IPS-20b (cell line): ENCODE results near the gene NF2.
"Not testable (repeated sequence)": the region's sequence is repeated elsewhere in the genome, so short reads cannot be mapped to it uniquely, and the experiment has no call there.

Experiments used
- H3K27ac ChIP-seq: one replicate; pipeline ENCODE4 v1.5.1; 2013; ENCODE audit warnings: low read length
- H3K27me3 ChIP-seq: 2 replicates; pipeline ENCODE4 v1.6.1; 2013; ENCODE audit warnings: mild to moderate bottlenecking, low read length, inconsistent platforms; ENCODE audit not compliant: insufficient read depth
- H3K36me3 ChIP-seq: 2 replicates; pipeline ENCODE4 v1.6.1; 2013; ENCODE audit warnings: low read depth, mild to moderate bottlenecking, inconsistent platforms, low read length, moderate library complexity; ENCODE audit not compliant: insufficient read depth
- H3K4me1 ChIP-seq: 2 replicates; pipeline ENCODE4 v1.6.1; 2013; ENCODE audit warnings: mild to moderate bottlenecking, control low read depth, inconsistent platforms, low read length, moderate library complexity; ENCODE audit not compliant: insufficient read depth
- H3K4me3 ChIP-seq: 2 replicates; pipeline ENCODE4 v1.5.1; 2013; ENCODE audit warnings: mild to moderate bottlenecking, low read length, inconsistent platforms
- H3K9ac ChIP-seq: 2 replicates; pipeline ENCODE4 v1.6.1; 2013; ENCODE audit warnings: low read depth, mild to moderate bottlenecking, inconsistent platforms, low read length, moderate library complexity
- H3K9me3 ChIP-seq: 2 replicates; pipeline ENCODE4 v1.6.1; 2013; ENCODE audit warnings: mild to moderate bottlenecking, low read depth, low read length, inconsistent platforms; ENCODE audit not compliant: insufficient read depth

Gene NF2

DNA sequence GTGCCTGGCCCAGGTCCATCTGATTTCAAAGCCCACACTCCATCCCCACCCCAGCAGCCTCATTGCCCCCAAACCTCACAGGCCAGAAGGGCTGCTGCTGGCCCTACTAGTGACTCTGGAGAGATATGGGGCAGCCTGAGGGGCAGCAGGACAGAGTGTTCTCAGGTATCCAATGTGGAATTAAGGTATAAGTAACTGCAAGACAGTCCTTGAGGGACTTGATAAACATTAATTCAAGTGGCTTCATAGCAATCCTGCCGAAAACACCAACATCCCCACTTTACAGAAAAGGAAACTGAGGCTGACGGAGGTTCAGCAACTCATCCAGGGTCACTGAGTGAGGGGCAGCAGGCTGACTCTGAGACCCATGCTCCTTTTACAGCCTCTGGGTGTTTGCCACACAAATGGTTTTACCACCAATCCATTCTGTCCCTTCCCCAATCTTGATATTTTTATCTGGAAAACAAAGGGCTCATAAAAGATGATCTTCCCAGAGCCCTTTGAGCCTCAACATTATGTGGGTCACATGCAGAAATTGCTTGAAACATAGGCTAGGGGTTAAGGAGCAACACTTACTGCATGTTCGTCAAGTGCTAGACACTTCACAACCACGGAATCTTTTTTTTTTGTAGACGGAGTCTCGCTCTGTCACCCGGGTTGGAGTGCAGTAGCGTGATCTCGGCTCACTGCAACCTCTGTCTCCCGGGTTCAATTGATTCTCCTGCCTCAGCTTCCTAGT lies 24.8 kb upstream of the NF2 start:
- no peaks in the 10 kb centered on the region for H3K27me3 ChIP-seq
- no peak overlapping the region for H3K27ac ChIP-seq
- peaks cover 13% of the 10 kb centered on the region for H3K36me3 ChIP-seq
- no peaks in the 10 kb centered on the region for H3K9me3 ChIP-seq
- H3K4me3 ChIP-seq, result no peak overlapping the region
- peaks cover 7% of the 10 kb centered on the region for H3K4me1 ChIP-seq
- no peak overlapping the region for H3K9ac ChIP-seq

- Histone ChIP-seq H3K9me3 (no peaks in the 10 kb centered on the region), H3K27ac (peak overlapping the region; percentile 91), H3K9ac (peak overlapping the region; percentile 96), H3K4me1 (peaks cover 7% of the 10 kb centered on the region), H3K27me3 (no peaks in the 10 kb centered on the region), H3K36me3 (peaks cover 13% of the 10 kb centered on the region), H3K4me3 (peak overlapping the region; percentile 90)
Measured at GRCh38 chr22:29580200-29580810, 23.1 kb upstream of the NF2 start.

DNA sequence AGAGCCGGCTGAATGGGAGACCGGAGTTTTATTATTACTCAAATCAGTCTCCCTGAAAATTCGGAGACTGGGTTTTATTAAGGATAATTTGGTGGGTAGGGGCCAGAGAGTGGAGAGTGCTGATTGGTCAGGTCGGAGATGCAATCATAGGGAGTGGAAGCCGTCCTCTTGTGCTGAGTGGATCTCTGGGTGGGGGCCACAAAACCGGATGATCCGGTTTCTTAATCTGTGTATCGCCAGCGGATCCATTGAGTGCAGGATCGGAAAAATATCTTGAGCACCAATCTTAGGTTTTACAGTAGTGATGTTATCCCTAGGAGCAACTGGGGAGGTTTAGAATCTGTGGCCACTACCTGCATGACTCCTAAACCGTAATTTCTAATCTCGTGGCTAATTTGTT lies 21.6 kb upstream of the NF2 start:
- Histone ChIP-seq H3K27ac (no peak overlapping the region), H3K36me3 (peaks cover 13% of the 10 kb centered on the region), H3K4me1 (peaks cover 7% of the 10 kb centered on the region), H3K27me3 (no peaks in the 10 kb centered on the region), H3K9me3 (no peaks in the 10 kb centered on the region), H3K4me3 (no peak overlapping the region; the same call in 1 of the 2 replicates), H3K9ac (no peak overlapping the region)

- Histone ChIP-seq H3K9me3 (no peaks in the 10 kb centered on the region), H3K36me3 (no peaks in the 10 kb centered on the region), H3K27ac (no peak overlapping the region), H3K4me3 (no peak overlapping the region), H3K27me3 (no peaks in the 10 kb centered on the region), H3K4me1 (peaks cover 3% of the 10 kb centered on the region), H3K9ac (no peak overlapping the region)
Measured at GRCh38 chr22:29584975-29585374, 18.5 kb upstream of the NF2 start.

DNA sequence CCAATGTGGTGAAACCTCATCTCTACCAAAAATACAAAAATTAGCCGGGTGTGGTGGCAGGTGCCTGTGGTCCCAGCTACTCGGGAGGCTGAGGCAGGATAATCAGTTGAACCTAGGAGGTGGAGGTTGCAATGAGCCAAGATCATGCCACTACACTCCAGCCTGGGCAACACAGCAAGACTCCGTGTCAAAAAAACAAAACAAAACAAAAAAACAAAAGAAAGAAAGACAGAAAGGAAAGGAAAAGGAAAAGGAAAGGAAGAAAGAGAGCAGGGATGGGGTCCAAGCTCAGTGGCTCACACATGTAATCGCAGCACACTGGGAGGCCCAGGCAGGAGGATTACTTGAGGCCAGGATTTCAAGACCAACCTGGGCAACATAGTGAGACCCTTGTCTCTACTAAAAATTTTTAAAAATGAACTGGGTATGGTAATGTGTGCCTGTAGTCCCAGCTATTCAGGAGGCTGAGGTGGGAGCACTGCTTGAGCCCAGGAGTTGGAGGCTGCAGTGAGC lies 17.2 kb upstream of the NF2 start:
- H3K4me1 ChIP-seq, H3K27ac ChIP-seq, H3K4me3 ChIP-seq, H3K27me3 ChIP-seq, H3K36me3 ChIP-seq, H3K9me3 ChIP-seq, H3K9ac ChIP-seq: not testable (repeated sequence)

DNA sequence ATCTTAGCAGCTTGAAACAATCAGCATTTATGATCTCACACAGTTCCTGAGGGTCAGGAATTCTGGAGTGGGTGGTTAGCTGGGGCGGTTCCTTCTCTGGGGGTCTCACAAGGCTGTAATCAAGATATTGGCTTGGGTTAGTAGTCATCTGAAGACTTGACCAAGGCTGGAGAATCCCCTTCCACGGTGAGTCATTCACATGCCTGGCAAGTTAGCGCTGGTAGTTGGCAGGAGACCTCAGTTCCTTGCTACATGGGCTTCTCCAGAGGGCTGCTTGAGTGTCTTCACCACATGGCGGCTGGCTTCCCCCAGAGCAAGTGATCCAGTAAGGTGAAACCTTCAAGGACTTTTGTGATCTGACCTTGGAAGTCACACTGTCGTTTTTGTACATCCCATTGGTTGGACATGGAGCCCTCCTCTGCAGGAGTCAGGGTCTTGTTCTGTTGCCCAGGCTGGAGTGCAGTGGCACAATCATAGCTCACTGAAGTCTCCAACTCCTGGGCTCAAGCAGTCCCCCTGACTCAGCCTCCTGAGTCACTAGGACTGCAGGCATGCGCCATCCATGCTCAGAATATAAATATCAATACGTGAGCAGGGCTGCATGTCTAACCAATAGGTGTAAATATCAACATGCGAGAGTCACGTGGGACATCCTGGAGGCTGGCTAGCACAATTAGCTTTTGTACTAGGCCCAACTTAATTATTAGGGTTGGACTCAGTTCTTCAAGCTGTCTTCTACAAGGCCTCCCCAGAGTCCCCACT lies 15.3 kb upstream of the NF2 start:
- no peaks in the 10 kb centered on the region for H3K9me3 ChIP-seq
- H3K4me1 ChIP-seq, result no peaks in the 10 kb centered on the region
- H3K4me3 ChIP-seq, result no peak overlapping the region
- no peak overlapping the region for H3K27ac ChIP-seq
- H3K36me3 ChIP-seq, result no peaks in the 10 kb centered on the region
- no peak overlapping the region for H3K9ac ChIP-seq
- no peaks in the 10 kb centered on the region for H3K27me3 ChIP-seq

DNA sequence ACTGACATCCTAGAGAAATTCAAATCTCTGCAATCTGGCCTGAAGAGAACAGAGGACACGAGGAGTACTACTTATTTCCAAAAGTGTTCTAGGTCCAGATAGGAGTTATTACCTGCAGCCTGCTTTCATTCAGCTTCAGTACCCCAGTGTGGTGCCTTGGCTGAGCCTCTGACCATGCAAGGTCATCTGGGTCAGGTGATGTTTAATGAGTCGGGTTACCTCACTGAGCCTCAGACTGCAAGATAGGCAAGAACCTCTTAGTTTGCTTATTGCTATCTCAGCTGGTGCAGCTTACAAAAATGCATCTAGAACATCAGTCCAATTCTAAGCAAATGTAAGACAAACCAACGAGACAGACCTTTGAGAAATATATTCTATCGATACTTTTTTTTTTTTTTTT lies 9.5 kb upstream of the NF2 start:
- Histone ChIP-seq H3K9me3 (no peaks in the 10 kb centered on the region), H3K4me3 (no peak overlapping the region), H3K9ac (no peak overlapping the region), H3K36me3 (no peaks in the 10 kb centered on the region), H3K27ac (no peak overlapping the region), H3K27me3 (no peaks in the 10 kb centered on the region), H3K4me1 (no peaks in the 10 kb centered on the region)

DNA sequence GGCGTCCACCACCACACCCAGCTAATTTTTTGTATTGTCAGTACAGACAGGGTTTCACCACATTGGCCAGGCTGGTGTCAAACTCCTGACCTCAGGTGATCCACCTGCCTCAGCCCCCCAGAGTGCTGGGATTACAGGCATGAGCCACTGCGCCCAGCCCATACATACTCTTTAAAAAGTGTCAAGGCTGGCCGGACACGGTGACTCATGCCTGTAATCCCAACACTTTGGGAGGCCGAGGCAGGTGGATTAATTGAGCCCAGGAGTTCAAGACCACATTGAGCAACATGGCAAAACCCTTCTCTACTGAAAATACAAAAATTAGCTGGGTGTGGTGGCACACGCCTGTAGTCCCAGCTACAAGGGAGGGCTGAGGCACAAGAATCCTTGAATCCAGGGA lies 9.0 kb upstream of the NF2 start:
- not testable (repeated sequence) for H3K9me3 ChIP-seq, H3K4me3 ChIP-seq, H3K27me3 ChIP-seq, H3K27ac ChIP-seq, H3K36me3 ChIP-seq, H3K4me1 ChIP-seq, H3K9ac ChIP-seq

DNA sequence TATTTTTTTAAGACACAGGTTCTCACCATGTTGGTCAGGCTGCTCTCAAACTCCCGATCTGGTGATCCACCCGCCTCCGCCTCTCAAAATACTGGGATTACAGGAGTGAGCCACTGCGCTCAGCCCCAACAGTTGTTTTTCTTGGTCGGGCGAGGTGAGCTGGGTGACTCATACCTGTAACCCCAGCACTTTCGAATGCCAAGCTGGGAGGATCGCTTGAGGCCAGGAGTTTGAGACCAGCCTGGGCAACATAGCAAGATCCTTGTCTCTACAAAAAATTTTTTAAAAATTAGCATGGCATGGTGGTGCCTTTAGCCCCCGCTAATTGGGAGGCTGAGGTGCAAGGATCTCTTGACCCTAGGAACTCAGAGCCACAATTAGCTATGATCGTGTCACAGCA lies 7.0 kb upstream of the NF2 start:
- Histone ChIP-seq H3K27me3 (no peaks in the 10 kb centered on the region), H3K9ac (no peak overlapping the region), H3K4me3 (no peak overlapping the region), H3K4me1 (no peaks in the 10 kb centered on the region), H3K36me3 (no peaks in the 10 kb centered on the region), H3K9me3 (no peaks in the 10 kb centered on the region), H3K27ac (no peak overlapping the region)

GRCh38 chr22:29597871-29598683 lies 5.4 kb upstream of the NF2 start:
- not testable (repeated sequence) for H3K9me3 ChIP-seq, H3K4me1 ChIP-seq, H3K27ac ChIP-seq, H3K36me3 ChIP-seq, H3K4me3 ChIP-seq, H3K27me3 ChIP-seq, H3K9ac ChIP-seq

DNA sequence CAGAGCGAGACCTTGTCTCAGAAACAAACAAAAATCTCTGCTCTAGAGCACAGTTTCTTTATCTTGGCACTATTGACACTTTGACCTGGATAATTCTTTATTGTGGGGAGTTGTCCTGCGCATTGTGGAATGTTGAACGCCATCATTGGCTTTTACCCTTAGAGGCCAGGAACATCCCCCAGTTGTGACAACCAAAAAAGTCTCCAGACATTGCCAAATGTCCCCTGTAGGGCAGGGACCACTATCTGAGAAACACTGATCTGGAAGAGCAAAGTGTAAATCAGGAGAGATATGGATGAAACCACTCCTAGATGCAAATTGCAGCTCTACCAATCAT lies 4.8 kb upstream of the NF2 start:
- H3K27ac ChIP-seq, result no peak overlapping the region

More for the DNA sequence above, 4.8 kb upstream of the NF2 start:
- Histone ChIP-seq H3K9me3 (no peaks in the 10 kb centered on the region), H3K4me1 (no peaks in the 10 kb centered on the region), H3K9ac (no peak overlapping the region), H3K27me3 (no peaks in the 10 kb centered on the region), H3K36me3 (no peaks in the 10 kb centered on the region), H3K4me3 (no peak overlapping the region)
